ENCODE data around the gene S100A1.

DNA sequence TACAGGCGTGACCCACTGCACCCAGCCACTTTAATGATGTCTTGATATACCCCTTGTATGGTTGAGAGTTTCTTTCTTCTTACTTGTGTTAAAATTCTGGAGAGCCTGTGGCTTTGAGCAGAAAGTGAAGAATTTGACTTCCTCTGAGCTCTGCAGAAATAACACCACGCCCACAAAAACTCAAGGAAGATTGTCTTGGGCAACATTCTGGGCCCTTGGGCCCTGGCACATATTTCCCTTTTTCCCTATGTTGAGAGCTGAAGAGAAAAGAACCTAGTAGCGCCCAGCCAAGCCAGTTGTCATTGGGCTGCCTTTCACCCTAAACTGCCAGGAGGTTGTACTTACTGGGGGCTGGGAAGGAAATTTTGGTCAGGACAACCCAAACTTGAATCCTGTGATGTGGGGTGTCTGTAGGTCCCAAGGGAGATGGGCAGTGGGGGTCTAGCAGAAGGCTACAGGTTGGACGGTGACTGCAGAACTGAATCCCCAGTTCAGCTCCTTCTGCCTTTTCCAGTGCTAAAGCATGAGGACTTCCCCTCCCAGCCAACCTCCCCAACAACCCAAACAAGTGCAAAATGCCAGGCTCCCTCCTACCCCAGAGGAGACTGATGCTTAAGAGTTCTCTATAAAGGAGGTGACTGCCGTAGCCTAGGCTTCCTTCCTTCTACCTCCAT is 18.6 kb downstream of the S100A1 start:
- TF ChIP-seq, protein P1, sequence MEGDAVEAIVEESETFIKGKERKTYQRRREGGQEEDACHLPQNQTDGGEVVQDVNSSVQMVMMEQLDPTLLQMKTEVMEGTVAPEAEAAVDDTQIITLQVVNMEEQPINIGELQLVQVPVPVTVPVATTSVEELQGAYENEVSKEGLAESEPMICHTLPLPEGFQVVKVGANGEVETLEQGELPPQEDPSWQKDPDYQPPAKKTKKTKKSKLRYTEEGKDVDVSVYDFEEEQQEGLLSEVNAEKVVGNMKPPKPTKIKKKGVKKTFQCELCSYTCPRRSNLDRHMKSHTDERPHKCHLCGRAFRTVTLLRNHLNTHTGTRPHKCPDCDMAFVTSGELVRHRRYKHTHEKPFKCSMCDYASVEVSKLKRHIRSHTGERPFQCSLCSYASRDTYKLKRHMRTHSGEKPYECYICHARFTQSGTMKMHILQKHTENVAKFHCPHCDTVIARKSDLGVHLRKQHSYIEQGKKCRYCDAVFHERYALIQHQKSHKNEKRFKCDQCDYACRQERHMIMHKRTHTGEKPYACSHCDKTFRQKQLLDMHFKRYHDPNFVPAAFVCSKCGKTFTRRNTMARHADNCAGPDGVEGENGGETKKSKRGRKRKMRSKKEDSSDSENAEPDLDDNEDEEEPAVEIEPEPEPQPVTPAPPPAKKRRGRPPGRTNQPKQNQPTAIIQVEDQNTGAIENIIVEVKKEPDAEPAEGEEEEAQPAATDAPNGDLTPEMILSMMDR (IDR thresholded peaks at IDR 0.05; ENCODE audit: poor library complexity) = no peak
- no peak for TF ChIP-seq EZH2 (IDR thresholded peaks at IDR 0.05; ENCODE audit: borderline replicate concordance)
